C1 segment of cervical spinal cord (tissue), 14 donors: ENCODE results near the gene SH3BP4.

Experiments
- DNase-seq, 14 donors: peaks; one replicate each; lab custom pipeline; 2025; lab: John Stamatoyannopoulos, UW

Gene SH3BP4

GRCh38 chr2:235034265-235035118, 82.7 kb downstream of the SH3BP4 start:
- no peak for DNase-seq

- DNase-seq = no peak
Measured at GRCh38 chr2:235037604-235038166, 85.9 kb downstream of the SH3BP4 start.

- no peak for DNase-seq
Measured at GRCh38 chr2:235041221-235041917, 89.6 kb downstream of the SH3BP4 start.

GRCh38 chr2:235041918-235042575, 90.2 kb downstream of the SH3BP4 start:
- DNase-seq = no peak

- no peak for DNase-seq
Measured at GRCh38 chr2:235042576-235043515, 91.0 kb downstream of the SH3BP4 start.

- peak in 2 of 14 donors; percentile 30 to 33 for DNase-seq
Measured at GRCh38 chr2:235043762-235044500, 92.1 kb downstream of the SH3BP4 start.

- no peak for DNase-seq
Measured at GRCh38 chr2:235044501-235045271, 92.9 kb downstream of the SH3BP4 start.

GRCh38 chr2:235045336-235045972, 93.6 kb downstream of the SH3BP4 start:
- DNase-seq = no peak

- no peak for DNase-seq
Measured at GRCh38 chr2:235045973-235046343, 94.1 kb downstream of the SH3BP4 start.

GRCh38 chr2:235046589-235046988, 94.8 kb downstream of the SH3BP4 start:
- DNase-seq = no peak

GRCh38 chr2:235047171-235048160, 95.6 kb downstream of the SH3BP4 start:
- no peak for DNase-seq

- DNase-seq = peak in 1 of 14 donors; percentile 35
Measured at GRCh38 chr2:235048549-235048948, 96.7 kb downstream of the SH3BP4 start.

- DNase-seq = no peak
Measured at GRCh38 chr2:235049069-235049468, 97.3 kb downstream of the SH3BP4 start.

- DNase-seq = no peak
Measured at GRCh38 chr2:235049719-235050118, 97.9 kb downstream of the SH3BP4 start.

GRCh38 chr2:235050980-235051351, 99.1 kb downstream of the SH3BP4 start:
- DNase-seq = peak; percentile 19 to 92 (median 78)

GRCh38 chr2:235051436-235052260, 99.8 kb downstream of the SH3BP4 start:
- DNase-seq = no peak
